HG02973 (cell line): ENCODE results near the gene KIF5B.
"Not testable (repeated sequence)": the region's sequence is repeated elsewhere in the genome, so short reads cannot be mapped to it uniquely, and the experiment has no call there.

Source experiments
- ATAC-seq: cut with Tn5 transposase; IDR thresholded peaks from one replicate; pipeline ENCODE4 v1.9.1; 2021; ENCODE audit warnings: moderate library complexity; ENCODE audit not compliant: unreplicated experiment

KIF5B gene

DNA sequence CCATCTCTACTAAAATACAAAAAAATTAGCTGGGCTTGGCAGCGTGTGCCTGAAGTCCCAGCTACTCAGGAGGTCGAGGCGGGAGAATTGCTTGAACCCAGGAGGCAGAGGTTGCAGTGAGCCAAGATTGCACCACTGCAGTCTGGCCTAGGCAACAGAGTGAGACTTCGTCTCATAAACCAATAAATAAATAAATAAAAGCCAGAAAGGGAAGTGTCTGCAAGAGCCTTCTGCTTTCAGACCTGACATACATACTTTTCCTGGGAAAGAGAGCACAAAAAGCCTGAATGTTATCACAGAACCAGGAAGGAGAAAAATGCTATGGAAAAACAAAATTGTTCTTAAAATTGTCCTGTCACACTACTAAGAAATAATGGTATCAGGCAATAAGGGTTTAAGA is 4.1 kb upstream of the KIF5B start:
- no peak for ATAC-seq

DNA sequence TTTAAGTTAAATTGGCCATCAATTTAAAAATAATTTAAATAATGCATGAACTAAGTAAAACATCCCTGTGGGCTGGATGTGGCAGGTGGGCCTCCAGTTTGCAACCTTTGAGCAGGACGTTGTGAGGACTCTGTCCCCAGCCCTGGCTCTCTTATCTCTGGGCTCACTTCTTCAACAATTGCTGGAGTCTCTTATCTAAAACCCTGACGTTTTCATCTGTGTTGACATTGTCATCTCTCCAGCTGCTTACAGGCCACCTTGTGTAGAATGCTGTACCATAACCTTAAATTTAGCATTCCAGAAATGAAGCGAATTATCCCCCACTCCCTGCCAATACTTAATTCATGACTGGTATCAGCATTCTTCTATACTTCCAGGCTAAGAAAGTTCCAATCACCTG is 3.2 kb upstream of the KIF5B start:
- ATAC-seq: no peak

GRCh38 chr10:32057036-32057372 is 779 bp upstream of the KIF5B start:
- ATAC-seq: no peak

- ATAC-seq: peak; percentile 38
Observed at GRCh38 chr10:32055478-32056135, 618 bp downstream of the KIF5B start.

DNA sequence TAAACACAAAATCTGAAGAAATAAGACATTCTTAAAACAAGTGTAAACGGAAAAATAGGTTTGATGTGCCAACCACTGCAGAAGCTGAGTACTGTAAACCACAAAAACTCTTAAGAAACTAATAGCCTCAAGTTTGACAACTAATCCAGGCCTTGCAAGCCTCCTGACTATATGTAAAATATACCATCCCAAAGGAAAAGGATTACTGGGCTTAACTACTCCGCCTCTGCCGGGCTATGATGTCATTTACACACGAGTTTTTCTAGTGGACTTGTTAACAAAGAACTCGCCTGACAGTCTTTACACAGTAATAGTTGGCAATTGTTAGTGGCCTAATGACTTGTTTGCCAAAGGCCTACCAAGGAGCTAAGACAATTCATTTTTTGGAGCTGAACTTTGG is 2.1 kb downstream of the KIF5B start:
- no peak for ATAC-seq

DNA sequence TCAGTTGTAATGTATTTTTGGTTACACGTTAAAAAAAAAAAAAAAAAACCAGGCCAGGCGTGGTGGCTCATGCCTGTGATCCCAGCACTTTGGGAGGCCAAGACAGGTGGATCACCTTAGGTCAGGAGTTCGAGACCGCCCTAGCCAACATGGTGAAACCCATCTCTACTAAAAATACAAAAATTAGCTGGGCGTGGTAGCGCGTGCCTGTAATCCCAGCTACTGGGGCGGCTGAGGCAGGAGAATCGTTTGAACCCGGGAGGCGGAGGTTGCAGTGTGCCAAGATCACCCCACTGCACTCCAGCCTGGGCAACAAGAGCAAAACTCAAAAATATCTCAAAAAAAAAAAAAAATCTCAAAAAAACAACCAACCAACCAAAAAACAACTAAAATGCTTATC is 2.8 kb downstream of the KIF5B start:
- ATAC-seq: not testable (repeated sequence)

DNA sequence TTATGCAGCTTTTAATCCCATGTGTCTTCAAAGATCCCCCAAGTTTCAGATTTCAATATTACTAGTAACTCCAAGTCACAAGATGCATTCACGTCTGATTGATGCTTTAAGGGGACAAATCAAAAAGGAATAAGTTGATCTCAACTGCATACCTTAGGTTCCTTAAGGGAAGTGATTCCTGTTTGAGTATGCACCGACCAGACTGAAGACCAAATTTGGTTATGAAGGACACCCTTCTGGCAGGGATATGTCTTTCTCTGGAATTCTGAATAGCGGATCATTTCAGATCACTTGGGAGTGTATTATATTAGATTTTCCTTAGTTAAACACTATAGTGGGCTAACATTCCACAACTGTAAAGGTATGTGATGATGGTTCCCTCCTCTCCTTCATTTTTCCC is 4.3 kb downstream of the KIF5B start:
- no peak for ATAC-seq

DNA sequence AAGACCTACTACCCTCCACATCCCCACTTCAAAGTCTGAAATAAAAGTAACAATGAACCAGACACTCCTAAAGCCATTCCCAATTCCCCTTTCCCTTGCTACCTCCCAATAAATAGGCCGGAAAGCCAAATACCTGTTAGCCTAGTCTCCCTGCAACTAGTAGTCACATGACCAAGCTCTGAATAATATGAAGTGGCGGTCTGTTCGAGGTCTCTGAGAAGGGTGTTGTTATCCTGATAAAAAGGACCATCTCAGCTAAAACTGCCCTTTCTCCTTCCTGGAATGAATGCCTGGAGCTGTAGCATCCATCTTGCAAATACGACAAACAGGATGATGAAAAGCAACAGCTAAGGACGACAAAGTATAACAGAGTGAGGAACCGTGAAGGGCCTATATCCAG is 6.0 kb downstream of the KIF5B start:
- no peak for ATAC-seq

DNA sequence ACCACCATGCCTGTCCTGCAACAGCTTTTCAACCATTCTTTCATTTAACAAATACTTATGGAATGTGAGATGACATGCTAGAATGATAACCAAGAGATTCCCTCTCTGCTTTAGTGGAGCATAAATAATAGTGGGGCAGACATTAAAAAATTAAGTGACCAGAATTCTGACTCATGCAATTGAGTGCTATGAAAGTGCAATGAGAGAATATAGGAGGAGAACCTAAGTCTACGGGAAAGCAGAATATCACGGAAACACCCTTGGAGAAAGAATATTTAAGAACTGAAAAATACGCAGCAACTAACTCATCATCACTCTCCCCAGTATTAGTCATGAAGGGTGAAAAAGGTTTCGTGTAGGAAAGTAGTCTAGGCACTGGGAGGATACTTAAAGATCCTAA is 7.1 kb downstream of the KIF5B start:
- ATAC-seq: no peak

DNA sequence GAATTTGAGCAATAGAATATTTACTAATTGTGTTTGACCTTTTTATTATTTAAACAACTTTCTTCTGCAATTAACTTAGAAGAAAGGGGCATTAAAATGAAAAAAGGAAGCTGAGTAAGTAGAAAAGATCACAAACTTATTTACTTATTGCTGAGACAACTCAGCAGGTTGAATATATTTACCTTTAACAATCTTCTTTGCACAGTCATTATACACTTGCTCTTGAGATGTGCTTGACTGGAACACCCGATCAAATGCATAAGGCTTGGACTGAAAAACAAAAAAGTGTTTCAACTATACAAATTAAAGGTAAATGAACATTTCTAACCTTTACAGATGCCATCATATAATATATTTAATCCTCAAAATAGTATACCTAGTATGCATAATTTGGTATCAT is 7.9 kb downstream of the KIF5B start:
- no peak for ATAC-seq

DNA sequence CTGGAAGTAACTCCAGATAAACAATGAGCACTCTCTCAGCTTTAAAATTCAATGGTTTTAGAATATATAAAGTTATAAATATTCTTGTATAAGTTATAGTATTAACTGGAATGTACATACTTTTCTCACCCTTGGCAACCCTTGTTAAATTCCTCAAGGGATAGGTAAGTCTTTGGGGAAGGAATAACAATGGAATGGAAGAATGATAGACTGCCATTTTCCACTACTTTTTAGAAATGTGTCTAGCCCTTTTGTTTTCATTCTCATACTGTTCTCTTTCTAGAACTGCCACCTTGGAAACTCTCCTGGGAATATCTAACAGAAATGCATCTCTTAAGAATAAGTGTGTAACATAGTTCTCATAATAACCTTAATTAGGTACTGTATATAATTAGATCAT is 8.3 kb downstream of the KIF5B start:
- no peak for ATAC-seq

GRCh38 chr10:32046151-32046550 is 10.1 kb downstream of the KIF5B start:
- no peak for ATAC-seq

GRCh38 chr10:32042730-32043129 is 13.5 kb downstream of the KIF5B start:
- ATAC-seq: not testable (repeated sequence)

- no peak for ATAC-seq
Observed at GRCh38 chr10:32041290-32042028, 14.8 kb downstream of the KIF5B start.

GRCh38 chr10:32039734-32040133 is 16.5 kb downstream of the KIF5B start:
- no peak for ATAC-seq

DNA sequence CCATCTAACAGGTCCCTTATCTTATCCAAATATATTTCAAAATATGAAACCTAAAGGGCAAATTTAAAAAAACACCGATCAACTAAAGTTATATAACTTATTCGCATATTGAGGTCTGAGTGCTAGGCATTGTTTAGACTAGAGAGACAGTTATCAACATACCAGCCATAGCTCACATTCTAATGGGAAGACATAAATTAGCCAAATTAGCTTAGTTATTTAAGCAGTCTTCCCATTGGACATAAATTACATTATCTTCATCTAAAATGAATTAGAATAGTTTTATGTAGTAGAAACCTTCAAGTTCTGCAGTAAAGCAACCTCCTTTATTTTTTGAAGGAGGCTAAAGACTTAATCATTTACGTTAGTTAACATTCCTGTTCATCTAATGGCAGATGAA is 17.4 kb downstream of the KIF5B start:
- no peak for ATAC-seq

- ATAC-seq: no peak
Observed at GRCh38 chr10:32036922-32037321, 19.3 kb downstream of the KIF5B start.

- ATAC-seq: no peak
Observed at GRCh38 chr10:32035038-32035437, 21.2 kb downstream of the KIF5B start.

DNA sequence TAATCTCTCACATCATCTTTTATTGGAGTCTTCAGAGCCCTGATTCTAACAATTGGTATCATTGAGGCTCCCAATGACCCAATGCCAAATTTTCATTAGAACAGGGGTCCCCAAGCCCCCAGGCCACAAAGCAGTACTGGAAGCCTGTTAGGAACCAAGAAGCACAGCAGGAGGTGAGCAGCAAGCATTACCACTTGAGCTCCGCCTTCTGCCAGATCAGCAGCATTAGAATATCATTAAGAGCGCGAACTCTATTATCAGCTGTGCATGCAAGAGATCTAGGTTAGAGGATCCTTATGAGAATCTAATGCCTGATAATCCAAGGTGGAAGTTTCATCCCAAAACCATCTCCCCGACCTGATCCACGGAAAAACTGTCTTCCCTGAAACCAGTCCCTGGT is 23.1 kb downstream of the KIF5B start:
- no peak for ATAC-seq

GRCh38 chr10:32031920-32032319 is 24.3 kb downstream of the KIF5B start:
- ATAC-seq: no peak

DNA sequence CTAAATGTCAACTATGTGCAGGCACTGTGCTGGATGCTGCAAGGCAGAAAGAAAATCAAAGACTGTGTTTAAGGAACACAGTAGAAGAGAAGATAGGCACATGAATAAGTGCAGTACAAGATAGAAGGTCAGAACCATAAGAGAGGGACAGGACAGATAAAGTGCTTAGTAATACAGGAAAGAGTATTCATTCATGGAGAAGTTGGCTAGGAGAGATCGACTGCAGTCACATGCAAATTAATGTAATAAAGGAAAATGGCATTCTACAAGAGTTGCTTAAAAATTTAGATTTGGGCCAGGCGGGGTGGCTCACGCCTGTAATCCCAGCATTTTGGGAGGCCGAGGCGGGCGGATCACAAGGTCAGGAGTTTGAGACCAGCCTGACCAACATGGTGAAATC is 24.8 kb downstream of the KIF5B start:
- no peak for ATAC-seq

DNA sequence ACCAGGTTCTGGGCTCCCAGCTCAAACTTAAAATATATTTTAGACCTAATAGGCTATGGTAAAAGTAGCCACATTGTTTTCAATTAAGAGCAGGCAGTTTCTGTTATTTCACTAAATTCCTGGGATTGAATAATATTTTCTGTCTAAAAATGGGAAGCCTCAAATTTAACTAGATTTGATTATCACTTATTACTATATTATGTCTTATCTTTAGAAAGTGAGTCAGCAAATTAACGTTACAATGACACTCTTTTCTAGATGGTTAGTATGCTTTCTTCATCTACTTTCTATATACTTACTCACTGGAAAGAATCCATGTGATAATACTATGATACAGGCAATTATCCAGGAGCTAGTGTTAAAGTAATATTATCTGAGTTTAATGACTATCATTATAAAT is 27.5 kb downstream of the KIF5B start:
- ATAC-seq: no peak

DNA sequence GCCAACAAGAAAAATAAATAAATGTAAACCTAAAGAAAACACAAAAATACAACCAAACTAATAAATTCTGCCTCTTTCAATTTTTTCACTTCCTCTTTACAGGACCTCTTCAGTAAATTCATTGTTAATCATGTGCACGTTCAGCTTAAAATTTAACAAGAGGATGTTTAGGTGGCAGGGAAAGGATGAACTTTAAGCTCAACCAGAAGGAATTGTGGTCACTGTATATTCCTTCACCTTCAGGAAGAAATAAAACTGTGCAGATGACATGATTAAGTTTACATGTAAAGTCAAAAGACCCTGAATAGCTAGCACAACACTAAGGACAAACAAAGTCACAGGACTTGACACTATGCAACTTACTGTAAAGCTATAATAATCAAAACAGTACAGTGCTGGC is 33.0 kb downstream of the KIF5B start:
- no peak for ATAC-seq
